ENCODE data around the gene KNL1. TPM values are rescaled to one million over a fixed set of nuclear protein-coding genes. Genes with fewer than 3 reads are reported as not detected.

Gene KNL1

DNA sequence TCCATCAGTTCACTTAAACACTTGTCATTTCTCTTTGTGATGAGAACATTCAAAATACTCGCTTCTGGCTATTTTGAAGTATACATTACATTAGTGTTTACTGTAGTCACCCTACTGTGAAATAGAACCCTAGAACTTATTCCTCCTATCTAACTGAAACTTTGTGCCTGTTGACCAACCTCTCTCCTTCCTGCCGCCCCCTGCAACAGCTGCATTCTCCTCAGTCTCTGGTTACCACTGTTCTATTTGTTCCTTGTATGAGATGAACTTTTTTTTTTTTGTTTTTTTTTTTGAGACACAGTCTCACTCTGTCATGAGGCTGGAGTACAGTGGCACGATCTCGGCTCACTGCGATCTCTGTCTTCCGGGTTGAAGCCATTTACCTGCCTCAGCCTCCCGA lies 103.9 kb downstream of the KNL1 start:
- H3K4me3 ChIP-seq (ENCODE audit: low read length): no peak overlapping the region
- no CpG with 5 or more reads among the region's 7 CpGs for WGBS (ENCODE audit: extremely low coverage, insufficient coverage, low lambda C conversion rate)
- no peak for DNase-seq
- peaks cover 6% of the 10 kb centered on the region for H3K36me3 ChIP-seq (ENCODE audit: control insufficient read depth, insufficient read depth, low read length)
- no peak overlapping the region for H3K56ac ChIP-seq (ENCODE audit: low read length)
- H3K79me2 ChIP-seq (ENCODE audit: control insufficient read depth, insufficient read depth, low read length): peaks cover 3% of the 10 kb centered on the region
- H2BK120ac ChIP-seq (ENCODE audit: low read depth, low read length): no peak overlapping the region
- no peak overlapping the region for H3K18ac ChIP-seq (ENCODE audit: low read length)
- H3K23ac ChIP-seq (ENCODE audit: low read length): no peak overlapping the region
- H3K4ac ChIP-seq (ENCODE audit: low read depth, low read length): no peak overlapping the region
- H3K4me1 ChIP-seq (ENCODE audit: control insufficient read depth, low read depth, low read length): no peaks in the 10 kb centered on the region
- H4K5ac ChIP-seq (ENCODE audit: low read length): no peak overlapping the region
- H3K79me1 ChIP-seq (ENCODE audit: low read length): peaks cover 2% of the 10 kb centered on the region
- H4K8ac ChIP-seq (ENCODE audit: low read depth, low read length): no peak overlapping the region
- no peak overlapping the region for H3K27ac ChIP-seq (ENCODE audit: low read depth, low read length)
- no peak overlapping the region for H3K9ac ChIP-seq (ENCODE audit: low read length)
- H2AK5ac ChIP-seq (ENCODE audit: low read length): no peak overlapping the region
- no peak overlapping the region for H2BK5ac ChIP-seq (ENCODE audit: low read length)
- no peak overlapping the region for H3K4me2 ChIP-seq (ENCODE audit: low read length)
- no peak overlapping the region for H2BK15ac ChIP-seq (replicated peaks; ENCODE audit: low read depth)
- no peaks in the 10 kb centered on the region for H3K27me3 ChIP-seq (ENCODE audit: insufficient read depth, low read length, poor library complexity)

GRCh38 chr15:40702077-40702476 lies 108.0 kb downstream of the KNL1 start:
- H3K4ac ChIP-seq (ENCODE audit: low read depth, low read length): no peak overlapping the region
- H3K23ac ChIP-seq (ENCODE audit: low read length): no peak overlapping the region
- no peak overlapping the region for H2BK15ac ChIP-seq (replicated peaks; ENCODE audit: low read depth)
- no peak overlapping the region for H2AK5ac ChIP-seq (ENCODE audit: low read length)
- H3K56ac ChIP-seq (ENCODE audit: low read length): no peak overlapping the region
- H3K27ac ChIP-seq (ENCODE audit: low read depth, low read length): no peak overlapping the region
- H3K79me1 ChIP-seq (ENCODE audit: low read length): peaks cover 2% of the 10 kb centered on the region
- H3K4me3 ChIP-seq (ENCODE audit: low read length): no peak overlapping the region
- no CpG with 5 or more reads among the region's 7 CpGs for WGBS (ENCODE audit: extremely low coverage, insufficient coverage, low lambda C conversion rate)
- no peaks in the 10 kb centered on the region for H3K4me1 ChIP-seq (ENCODE audit: control insufficient read depth, low read depth, low read length)
- H3K79me2 ChIP-seq (ENCODE audit: control insufficient read depth, insufficient read depth, low read length): no peaks in the 10 kb centered on the region
- H4K8ac ChIP-seq (ENCODE audit: low read depth, low read length): no peak overlapping the region
- H2BK5ac ChIP-seq (ENCODE audit: low read length): no peak overlapping the region
- no peak overlapping the region for H3K4me2 ChIP-seq (ENCODE audit: low read length)
- no peak overlapping the region for H3K9ac ChIP-seq (ENCODE audit: low read length)
- no peaks in the 10 kb centered on the region for H3K27me3 ChIP-seq (ENCODE audit: insufficient read depth, low read length, poor library complexity)
- peak; percentile 16 for DNase-seq
- peaks cover 6% of the 10 kb centered on the region for H3K36me3 ChIP-seq (ENCODE audit: control insufficient read depth, insufficient read depth, low read length)
- no peak overlapping the region for H3K18ac ChIP-seq (ENCODE audit: low read length)
- H2BK120ac ChIP-seq (ENCODE audit: low read depth, low read length): no peak overlapping the region
- no peak overlapping the region for H4K5ac ChIP-seq (ENCODE audit: low read length)

DNA sequence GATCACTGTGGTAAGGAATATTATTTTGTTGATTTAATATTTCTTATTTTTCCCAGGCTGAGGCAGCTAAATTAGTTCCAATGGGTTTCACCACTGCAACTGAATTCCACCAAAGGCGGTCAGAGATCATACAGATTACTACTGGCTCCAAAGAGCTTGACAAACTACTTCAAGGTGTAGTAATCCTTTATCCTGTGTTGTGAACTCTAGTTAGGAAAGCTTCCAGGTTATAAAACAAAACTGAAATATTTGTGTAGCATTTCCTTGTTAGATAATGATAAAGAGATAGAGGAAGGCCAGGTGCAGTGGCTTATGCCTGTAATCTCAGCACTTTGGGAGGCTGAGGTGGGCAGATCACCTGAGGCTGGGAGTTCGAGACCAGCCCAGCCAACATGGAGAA lies 112.1 kb downstream of the KNL1 start:
- Histone ChIP-seq H3K27ac (ENCODE audit: low read depth, low read length) (no peak overlapping the region), H3K4me1 (ENCODE audit: control insufficient read depth, low read depth, low read length) (no peaks in the 10 kb centered on the region), H3K18ac (ENCODE audit: low read length) (no peak overlapping the region), H3K23ac (ENCODE audit: low read length) (no peak overlapping the region), H3K79me1 (ENCODE audit: low read length) (no peaks in the 10 kb centered on the region), H3K79me2 (ENCODE audit: control insufficient read depth, insufficient read depth, low read length) (no peaks in the 10 kb centered on the region), H4K5ac (ENCODE audit: low read length) (no peak overlapping the region), H3K4me2 (ENCODE audit: low read length) (no peak overlapping the region), H2AK5ac (ENCODE audit: low read length) (no peak overlapping the region), H3K27me3 (ENCODE audit: insufficient read depth, low read length, poor library complexity) (no peaks in the 10 kb centered on the region), H3K4ac (ENCODE audit: low read depth, low read length) (no peak overlapping the region), H3K56ac (ENCODE audit: low read length) (no peak overlapping the region), H2BK120ac (ENCODE audit: low read depth, low read length) (no peak overlapping the region), H2BK5ac (ENCODE audit: low read length) (no peak overlapping the region), H3K36me3 (ENCODE audit: control insufficient read depth, insufficient read depth, low read length) (peaks cover 2% of the 10 kb centered on the region), H3K9ac (ENCODE audit: low read length) (no peak overlapping the region), H3K4me3 (ENCODE audit: low read length) (no peak overlapping the region), H4K8ac (ENCODE audit: low read depth, low read length) (no peak overlapping the region), H2BK15ac (replicated peaks; ENCODE audit: low read depth) (no peak overlapping the region)
- WGBS (ENCODE audit: extremely low coverage, insufficient coverage, low lambda C conversion rate): no CpG with 5 or more reads among the region's 2 CpGs
- no peak for DNase-seq

Small RNA genes within 50 kb of the gene (small RNA-seq; reads per million reads assigned to genes)
- not detected for gene RF00017 (ENCODE audit: insufficient read depth)
- not detected for gene RN7SL376P (ENCODE audit: insufficient read depth)

Measured in mesendoderm (in vitro differentiated cells).